M059J (cell line): Measurements from ENCODE around the gene OIT3. TPM values are rescaled to one million over a fixed set of nuclear protein-coding genes. Genes with fewer than 3 reads are reported as not detected.
A peak's percentile ranks its signal among the peaks of the same experiment; 100 is the strongest.

Experiments
- DNase-seq: peaks from one replicate; pipeline ENCODE4 v3.0.0-alpha.2; 2012; ENCODE audit warnings: low read depth
- total RNA-seq: library from RNA; depleted of rRNA; stranded (reverse); fragments of >200 nt; shearing (Covaris generic); gene quantifications from 2 replicates; pipeline ENCODE4 v1.2.3, GENCODE V29; 2014; rRNA removed

The OIT3 gene
- total RNA-seq, result not detected in 2 replicates

- no peak for DNase-seq
Observed at GRCh38 chr10:72893136-72893798, at the start of gene OIT3. TSS of gene OIT3 (plus strand) at chr10:72893739. CDS start at chr10:72893799, 60 bp downstream.

GRCh38 chr10:72846238-72846637 is 47.3 kb upstream of the OIT3 start:
- DNase-seq, result peak; percentile 78

DNA sequence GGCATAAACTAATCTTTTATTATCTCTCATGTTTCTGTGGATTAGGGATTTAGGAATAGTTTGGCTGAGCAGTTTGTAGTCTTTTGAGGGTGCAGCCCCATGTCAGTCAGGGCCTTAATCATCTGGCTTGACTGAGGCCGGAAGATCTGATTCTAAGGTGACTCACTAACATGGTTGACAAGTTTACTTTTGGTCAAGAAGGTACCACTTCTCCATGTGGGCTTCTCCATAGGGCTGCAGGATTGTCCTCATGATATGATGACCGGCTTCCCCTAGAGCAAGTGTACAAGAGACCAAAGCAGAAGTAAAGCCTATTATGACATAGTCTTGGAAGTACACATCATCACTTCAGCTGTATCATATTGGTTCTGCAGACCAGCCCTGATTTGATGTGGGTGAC is 45.9 kb upstream of the OIT3 start:
- peak; percentile 42 for DNase-seq

- no peak for DNase-seq
Observed at GRCh38 chr10:72850861-72851260, 42.7 kb upstream of the OIT3 start.

GRCh38 chr10:72851509-72851908 is 42.0 kb upstream of the OIT3 start:
- DNase-seq, result no peak

DNA sequence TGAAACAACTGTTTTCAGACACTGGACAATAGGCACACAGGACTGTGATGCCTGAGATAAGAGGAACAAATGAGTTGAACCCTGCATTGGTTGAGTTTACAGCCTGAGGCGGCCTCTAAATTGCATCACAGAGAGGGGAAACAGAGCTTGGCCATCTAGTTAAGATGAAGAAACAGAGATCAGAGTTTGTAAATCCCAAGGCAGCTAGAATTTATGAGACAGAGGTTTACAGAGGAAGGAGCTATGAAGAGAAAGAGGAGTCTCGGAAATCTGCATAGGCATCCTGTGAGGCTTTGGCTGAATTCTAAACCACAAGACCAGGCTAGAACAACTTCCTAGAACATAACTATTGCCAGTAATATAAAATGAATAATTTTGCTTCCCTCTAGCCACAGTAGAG is 41.0 kb upstream of the OIT3 start:
- no peak for DNase-seq

DNA sequence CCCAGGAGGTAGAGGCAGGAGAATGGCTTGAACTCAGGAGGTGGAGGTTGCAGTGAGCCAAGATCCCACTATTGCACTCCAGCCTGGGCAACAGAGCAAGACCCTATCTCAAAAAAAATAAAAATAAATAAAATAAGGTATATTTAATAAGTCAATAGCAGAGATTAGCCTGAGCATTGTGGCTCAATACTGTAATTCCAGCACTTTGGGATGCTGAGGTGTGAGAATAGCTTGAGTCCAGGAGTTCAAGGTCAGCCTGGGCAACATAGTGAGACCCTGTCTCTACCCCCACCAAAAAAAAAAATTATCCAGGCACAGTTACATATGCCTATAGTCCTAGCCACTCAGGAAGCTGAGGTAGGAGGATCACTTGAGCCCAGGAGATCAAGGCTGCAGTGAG is 38.4 kb upstream of the OIT3 start:
- no peak for DNase-seq

GRCh38 chr10:72855790-72856189 is 37.7 kb upstream of the OIT3 start:
- DNase-seq, result no peak

DNA sequence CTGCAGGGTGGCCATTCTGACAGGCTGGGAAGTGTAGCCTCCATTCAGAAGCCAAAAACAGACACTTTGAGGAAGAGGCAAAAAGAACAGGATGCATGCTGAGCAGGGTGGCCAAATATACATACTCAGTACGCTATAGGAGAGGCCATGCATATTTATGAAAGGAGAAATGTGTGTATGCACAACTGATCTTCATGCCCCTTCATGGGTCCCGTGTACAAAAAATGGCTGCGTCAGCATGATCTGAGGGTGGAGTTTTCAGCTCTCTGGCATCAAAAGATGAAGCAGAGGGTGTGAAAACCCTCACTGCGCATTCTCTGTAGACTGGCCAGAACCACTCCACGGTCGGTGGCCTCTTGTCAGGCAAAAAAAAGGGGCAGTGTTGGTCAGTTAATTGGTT is 35.5 kb upstream of the OIT3 start:
- DNase-seq, result no peak

DNA sequence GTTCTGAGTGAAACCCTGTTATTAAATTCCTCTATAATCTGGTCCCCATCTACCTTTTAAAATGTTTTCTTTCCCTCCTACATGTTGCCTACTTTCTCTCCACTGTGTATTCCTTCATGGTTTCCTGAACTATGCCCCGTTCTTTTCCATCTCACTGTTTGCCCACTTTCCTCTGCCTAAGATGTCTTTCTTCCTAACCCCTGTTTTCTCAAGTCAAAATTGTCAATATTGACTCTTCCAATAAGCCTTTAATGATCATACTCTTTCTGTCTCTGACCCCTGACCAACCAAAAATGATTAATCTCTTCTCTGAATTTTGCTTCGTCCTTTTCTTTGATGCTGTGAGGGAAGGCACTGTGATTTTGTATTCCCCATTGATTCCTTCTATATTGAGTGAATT is 30.6 kb upstream of the OIT3 start:
- DNase-seq, result no peak

GRCh38 chr10:72875250-72876055 is 18.1 kb upstream of the OIT3 start:
- peak; percentile 43 for DNase-seq

- no peak for DNase-seq
Observed at GRCh38 chr10:72879245-72879644, 14.3 kb upstream of the OIT3 start.

- no peak for DNase-seq
Observed at GRCh38 chr10:72881291-72881690, 12.2 kb upstream of the OIT3 start.

GRCh38 chr10:72883861-72884260 is 9.7 kb upstream of the OIT3 start:
- no peak for DNase-seq

DNA sequence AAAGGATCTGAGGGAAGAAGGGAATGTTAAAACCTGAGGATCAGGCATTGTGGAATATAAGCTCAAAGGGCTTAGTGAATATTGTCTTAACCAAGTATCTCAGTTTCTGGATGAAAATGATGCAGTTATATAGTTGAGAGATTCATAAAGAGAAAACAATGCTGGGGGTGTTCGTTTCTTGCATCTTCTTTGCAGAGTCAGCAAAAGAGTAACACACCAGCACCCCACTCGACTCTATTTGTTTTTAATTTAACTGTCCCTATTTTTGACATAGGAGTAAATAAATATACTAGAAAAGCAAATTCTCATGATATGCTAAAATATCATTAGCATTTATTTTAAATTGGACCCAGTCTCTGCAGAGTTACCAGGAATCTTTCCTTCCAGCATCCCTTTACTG is 7.6 kb upstream of the OIT3 start:
- no peak for DNase-seq

GRCh38 chr10:72886621-72887020 is 6.9 kb upstream of the OIT3 start:
- no peak for DNase-seq

DNA sequence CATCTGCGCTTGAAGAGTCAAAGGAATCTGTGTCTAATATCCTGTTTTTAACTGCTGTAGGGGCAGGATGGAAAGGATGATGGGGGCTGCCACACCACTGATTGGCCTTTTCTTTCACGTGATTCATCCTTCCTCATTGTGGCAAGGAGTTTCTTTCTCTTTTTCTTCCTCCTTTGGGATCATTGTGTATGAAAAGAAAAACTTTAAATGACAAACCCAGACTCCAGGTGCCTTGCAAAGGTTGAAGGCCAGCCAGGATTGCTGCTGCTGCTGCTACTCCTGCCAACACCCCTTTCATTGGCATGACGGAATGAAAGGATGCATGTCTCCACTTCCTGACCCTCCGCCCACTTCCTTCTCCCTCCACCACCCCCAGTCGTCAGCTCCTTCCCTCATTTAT is 6.5 kb upstream of the OIT3 start:
- no peak for DNase-seq

GRCh38 chr10:72888151-72888638 is 5.3 kb upstream of the OIT3 start:
- DNase-seq, result no peak

GRCh38 chr10:72889391-72889831 is 4.1 kb upstream of the OIT3 start:
- peak; percentile 26 for DNase-seq

DNA sequence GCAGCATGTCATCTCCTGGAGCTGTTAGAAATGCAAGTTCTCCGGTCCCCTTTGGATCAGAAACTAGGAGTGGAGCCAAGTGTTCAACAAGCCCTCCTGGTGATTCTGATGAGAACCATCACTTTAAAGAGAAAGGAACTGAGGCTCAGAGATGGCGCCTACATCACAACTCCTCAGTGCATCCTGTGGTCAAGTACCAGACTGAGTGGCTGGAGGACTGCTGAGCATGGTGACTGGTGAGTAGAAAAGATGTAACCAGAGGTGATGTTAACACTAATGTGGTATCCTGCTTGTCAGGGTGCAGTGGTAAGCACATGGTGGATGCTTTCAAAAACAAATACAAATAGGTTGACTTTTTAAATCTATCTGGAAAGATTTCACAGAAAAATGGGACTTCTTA is 3.5 kb upstream of the OIT3 start:
- DNase-seq, result no peak

DNA sequence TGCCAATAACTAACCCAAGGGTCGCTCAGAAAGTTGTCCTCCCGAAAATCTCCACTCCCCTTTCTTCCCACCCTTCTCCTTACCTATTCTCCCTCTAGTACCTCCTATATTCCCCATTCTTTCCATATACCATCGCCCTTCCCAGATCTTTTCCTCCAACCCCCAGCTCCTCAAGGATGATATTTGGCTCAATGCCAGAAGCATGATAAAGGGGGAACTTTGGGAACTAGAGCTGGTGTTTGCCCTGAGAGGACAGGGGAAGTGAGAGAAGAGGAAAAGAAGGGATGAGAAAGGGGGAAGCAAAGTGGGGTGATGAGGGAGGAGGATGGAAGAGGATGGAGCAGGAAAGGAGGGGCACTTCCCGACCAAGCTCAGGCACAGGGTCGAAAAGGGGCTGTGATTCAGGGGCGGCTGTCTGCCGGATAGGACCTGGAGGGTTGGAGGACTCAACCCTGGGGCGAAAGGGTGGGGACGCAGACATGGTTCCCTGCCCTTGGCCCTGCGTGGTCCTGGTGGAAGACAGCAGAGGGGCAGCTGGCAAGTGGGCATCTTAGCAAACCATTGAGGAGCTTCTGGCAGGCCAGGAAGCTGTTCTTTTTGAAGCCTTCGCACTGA is 1.8 kb downstream of the OIT3 start:
- DNase-seq, result no peak

- DNase-seq, result no peak
Observed at GRCh38 chr10:72898616-72899015, 5.1 kb downstream of the OIT3 start.

DNA sequence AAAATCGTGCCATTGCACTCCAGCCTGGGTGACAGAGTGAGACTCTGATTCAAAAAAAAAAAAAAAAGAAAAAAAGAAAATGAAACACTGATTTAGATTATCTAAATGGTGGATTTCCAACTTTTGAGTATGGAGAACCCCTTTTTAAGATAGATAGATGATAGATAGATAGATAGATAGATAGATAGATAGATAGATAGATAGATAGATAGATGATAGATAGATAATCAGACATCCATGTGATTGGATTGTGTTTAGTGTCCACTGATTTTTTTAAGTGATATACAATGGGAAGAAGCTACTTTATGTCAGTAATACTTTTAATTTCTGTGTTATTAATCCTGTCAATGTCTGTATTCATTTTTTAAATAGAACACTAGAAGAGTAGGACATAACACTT is 6.0 kb downstream of the OIT3 start:
- no peak for DNase-seq
